ENCODE measurements around the gene FCMR.

GRCh38 chr1:206912445-206913095 lies 9.2 kb downstream of the FCMR start:
- TF ChIP-seq EZH2 (IDR thresholded peaks at IDR 0.05; ENCODE audit: insufficient read depth, poor library complexity, severe bottlenecking) (no peak), EZH2phosphoT487 (IDR thresholded peaks at IDR 0.05; ENCODE audit: insufficient read depth, low read depth) (no peak)
